Sigmoid colon (tissue), 7 donors: ENCODE measurements around the gene PLCB1. TPM values are rescaled to one million over a fixed set of nuclear protein-coding genes. Genes with fewer than 3 reads are reported as not detected.

Experiments
- DNase-seq: peaks from one replicate; pipeline ENCODE4 v3.0.0-alpha.2; 2019
- H3K27ac ChIP-seq, 4 donors: fragments of 200-600 bp; sonication (generic); one replicate each; pipeline ENCODE4 v1.5.1; 2016 to 2019; ENCODE audit warnings: mild to moderate bottlenecking in 1 of 4
- H3K27me3 ChIP-seq, 3 donors: fragments of 200-600 bp; sonication (generic); one replicate each; pipeline ENCODE4 v1.5.1; 2019; ENCODE audit warnings: mild to moderate bottlenecking in 1 of 3
- H3K36me3 ChIP-seq, 4 donors: fragments of 200-600 bp; sonication (generic); one replicate each; pipeline ENCODE4 v1.5.1; 2016 to 2019
- H3K4me1 ChIP-seq, 4 donors: fragments of 200-600 bp; sonication (generic); one replicate each; pipeline ENCODE4 v1.5.1; 2017 to 2019
- H3K4me3 ChIP-seq, 4 donors: fragments of 200-600 bp; sonication (generic); one replicate each; pipeline ENCODE4 v1.5.1; 2017 to 2019; ENCODE audit warnings: mild to moderate bottlenecking in 2 of 4, moderate library complexity in 1 of 4
- H3K9me3 ChIP-seq, 4 donors: fragments of 200-600 bp in 3 of 4; sonication (generic) in 3 of 4; one replicate each; pipeline versions ENCODE4 v1.5.1 to v1.6.1; 2013 to 2019
- CTCF ChIP-seq, 4 experiments: fragments of 450-650 bp in 3 of 4; fragments of 200-600 bp in 1 of 4; IDR thresholded peaks; one replicate each; pipeline ENCODE4 v1.5.1; 2016 to 2019; ENCODE audit warnings: antibody characterized with exemption in 4 of 4, mild to moderate bottlenecking in 3 of 4, moderate library complexity in 2 of 4
- EP300 ChIP-seq, 4 donors: sonication (generic); formaldehyde crosslinking; IDR thresholded peaks; one replicate each; pipeline ENCODE4 v1.6.1; 2017; ENCODE audit warnings: antibody characterized with exemption in 4 of 4
- POLR2A ChIP-seq, 2 donors: fragments of 450-650 bp; IDR thresholded peaks; one replicate each; pipeline ENCODE4 v1.6.1; 2016; ENCODE audit warnings: antibody characterized with exemption in 2 of 2, mild to moderate bottlenecking in 2 of 2, moderate library complexity in 2 of 2
- POLR2AphosphoS5 ChIP-seq, 4 donors: sonication (generic); formaldehyde crosslinking; IDR thresholded peaks; one replicate each; pipeline ENCODE4 v1.6.1; 2017; ENCODE audit warnings: antibody characterized with exemption in 4 of 4
- WGBS, 2 donors: extraction: QIAGEN DNeasy Blood & Tissue Kit; methylation state at CpG; one replicate each; pipeline ENCODE4 v1.1.7; 2013; 5-methylcytosine and 5-hydroxymethylcytosine counted together
- intact Hi-C: fragments of 100-400 bp; cut with DNase I; formaldehyde crosslinking; loops from one replicate; pipeline ENCODE4 v1.15.1; 2023
- polyA plus RNA-seq, 3 donors: library from polyadenylated mRNA; stranded (reverse); fragments of 200-250 nt; gene quantifications; one replicate each; pipeline ENCODE4 v1.2.3, GENCODE V29; 2013
- total RNA-seq, 4 donors: library from RNA; depleted of rRNA; stranded (reverse); fragments of >200 nt; gene quantifications; one replicate each; pipeline ENCODE4 v1.1.0, GENCODE V29; 2016
- donor health status: healthy with polysubstance abuse.
- donor health status: Bipolar disorder and iron deficiency.
- donor health status: healthy.

The PLCB1 gene
- total and polyA plus RNA-seq, 7 donors, result 0.92 to 117 (median 86.7) TPM

GRCh38 chr20:8645326-8645725 lies 513.3 kb downstream of the PLCB1 start:
- 92 to 95% methylated on average over 1 of the region's 1 CpG for WGBS, 2 donors
- H3K4me3 ChIP-seq, result no peak overlapping the region
- TF ChIP-seq POLR2AphosphoS5 (IDR thresholded peaks at IDR 0.05), result no peak
- no peaks in the 10 kb centered on the region for H3K9me3 ChIP-seq
- H3K27ac ChIP-seq, result peak overlapping the region in 3 of 4 donors; percentile 17 to 66 (median 44)
- intact Hi-C loops, result no loop called here
- peaks cover 0 to 36% (median 34%) of the 10 kb centered on the region in 4 donors for H3K4me1 ChIP-seq
- no peaks in the 10 kb centered on the region for H3K27me3 ChIP-seq
- DNase-seq, result no peak
- H3K36me3 ChIP-seq, result no peaks in the 10 kb centered on the region

- 54 to 65% methylated on average over 4 of the region's 4 CpGs for WGBS, 2 donors
- intact Hi-C loops, result no loop called here
- H3K27me3 ChIP-seq, result no peaks in the 10 kb centered on the region
- no peak overlapping the region for H3K4me3 ChIP-seq
- no peaks in the 10 kb centered on the region for H3K9me3 ChIP-seq
- peak overlapping the region in 3 of 4 donors; percentile 44 to 66 (median 62) for H3K27ac ChIP-seq
- no peak for DNase-seq
- TF ChIP-seq POLR2AphosphoS5 (IDR thresholded peaks at IDR 0.05) (peak in 1 of 4 donors; percentile 49), CTCF (IDR thresholded peaks at IDR 0.05) (no peak)
- H3K36me3 ChIP-seq, result no peaks in the 10 kb centered on the region
- H3K4me1 ChIP-seq, result peaks cover 0 to 38% (median 35%) of the 10 kb centered on the region in 4 donors
Measured at GRCh38 chr20:8646033-8646441, 514.0 kb downstream of the PLCB1 start.

- no peaks in the 10 kb centered on the region for H3K36me3 ChIP-seq
- peaks cover 0 to 45% (median 41%) of the 10 kb centered on the region in 4 donors for H3K4me1 ChIP-seq
- DNase-seq, result no peak
- whole genome bisulfite sequencing, 2 donors, result 85 to 90% methylated on average over 1 of the region's 1 CpG
- H3K9me3 ChIP-seq, result no peaks in the 10 kb centered on the region
- TF ChIP-seq EP300 (IDR thresholded peaks at IDR 0.05) (no peak), POLR2A (IDR thresholded peaks at IDR 0.05) (no peak), POLR2AphosphoS5 (IDR thresholded peaks at IDR 0.05) (no peak), CTCF (IDR thresholded peaks at IDR 0.05) (no peak)
- intact Hi-C loops, result no loop called here
- H3K4me3 ChIP-seq, result no peak overlapping the region
- peak overlapping the region in 3 of 4 donors; percentile 44 to 66 (median 62) for H3K27ac ChIP-seq
- no peaks in the 10 kb centered on the region for H3K27me3 ChIP-seq
Measured at GRCh38 chr20:8646716-8647115, 514.6 kb downstream of the PLCB1 start.

DNA sequence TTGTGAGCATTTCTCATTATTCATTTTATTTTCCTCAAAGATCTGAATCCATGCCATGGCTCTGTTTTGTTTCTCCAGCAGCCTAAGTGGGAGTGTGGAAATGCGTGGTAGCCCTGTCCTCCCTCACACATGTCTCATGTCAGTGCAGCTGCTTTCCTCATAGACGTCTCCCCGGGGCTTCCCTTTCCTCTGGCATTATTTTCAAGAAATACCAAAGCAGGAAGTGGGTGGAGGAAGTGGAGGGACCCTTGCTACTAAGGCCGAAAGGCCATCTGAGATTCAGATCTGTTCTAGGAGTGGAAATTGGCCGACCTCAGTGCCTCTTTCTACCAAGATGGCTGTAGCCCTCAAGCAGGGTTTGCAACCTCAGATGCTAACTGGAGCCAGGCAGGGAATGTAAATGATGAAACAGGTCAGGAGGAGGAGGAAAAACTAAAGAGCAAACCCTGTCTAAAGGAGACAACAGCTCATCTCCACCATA lies 515.9 kb downstream of the PLCB1 start:
- peak; percentile 82 for DNase-seq
- intact Hi-C loops, result no loop called here

GRCh38 chr20:8648466-8648865 lies 516.4 kb downstream of the PLCB1 start:
- intact Hi-C loops, result no loop called here
- WGBS, 2 donors, result 63 to 69% methylated on average over 2 of the region's 2 CpGs
- DNase-seq, result no peak

More for the DNA sequence above, 515.9 kb downstream of the PLCB1 start:
- peak; percentile 49 to 75 (median 55) for TF ChIP-seq POLR2AphosphoS5 (IDR thresholded peaks at IDR 0.05)
- no peak for TF ChIP-seq POLR2A (IDR thresholded peaks at IDR 0.05)
- no peak for TF ChIP-seq CTCF (IDR thresholded peaks at IDR 0.05)
- Histone ChIP-seq H3K36me3 (no peaks in the 10 kb centered on the region), H3K27ac (peak overlapping the region; percentile 33 to 66 (median 50)), H3K27me3 (no peaks in the 10 kb centered on the region), H3K4me3 (no peak overlapping the region), H3K9me3 (no peaks in the 10 kb centered on the region), H3K4me1 (peaks cover 0 to 53% (median 50%) of the 10 kb centered on the region in 4 donors)
- 56 to 73% methylated on average over 5 of the region's 5 CpGs for WGBS, 2 donors

More at GRCh38 chr20:8648466-8648865, 516.4 kb downstream of the PLCB1 start:
- Histone ChIP-seq H3K4me1 (peaks cover 3 to 54% (median 50%) of the 10 kb centered on the region in 4 donors), H3K36me3 (no peaks in the 10 kb centered on the region), H3K27me3 (no peaks in the 10 kb centered on the region), H3K9me3 (no peaks in the 10 kb centered on the region), H3K27ac (peak overlapping the region; percentile 33 to 66 (median 50)), H3K4me3 (no peak overlapping the region)
- no peak for TF ChIP-seq POLR2AphosphoS5 (IDR thresholded peaks at IDR 0.05)
- TF ChIP-seq POLR2A (IDR thresholded peaks at IDR 0.05), result no peak
- TF ChIP-seq CTCF (IDR thresholded peaks at IDR 0.05), result no peak
